PC-9 (cell line): Measurements from ENCODE around the gene OR1L4. TPM values are rescaled to one million over a fixed set of nuclear protein-coding genes. Genes with fewer than 3 reads are reported as not detected.

Source experiments
- BruUV-seq: library from RNA; stranded (reverse); fragments of 400-500 nt; replicated peaks from 2 replicates; lab custom pipeline; 2021; lab: Mats Ljungman, UMichigan
- CTCF ChIA-PET: fragments of 300-600 bp; sonication (Branson Sonifier 250); formaldehyde crosslinking; loops from one replicate; lab custom pipeline; 2022; ENCODE audit warnings: antibody characterized with exemption; lab: Charles Lee
- POLR2A ChIA-PET: fragments of 300-600 bp; sonication (Branson Sonifier 250); formaldehyde crosslinking; loops from one replicate; lab custom pipeline; 2022; ENCODE audit warnings: antibody characterized with exemption; ENCODE audit not compliant: unreplicated experiment; lab: Charles Lee
- DNase-seq, 2 experiments: peaks; one replicate each; pipeline versions ENCODE4 v3.0.0 to v3.0.0-alpha.2; 2015 to 2022; ENCODE audit warnings: mixed read lengths in 1 of 2
- H2AFZ ChIP-seq: fragments of 200-600 bp; sonication (generic); 2 replicates; pipeline ENCODE4 v1.8.1; 2017; ENCODE audit warnings: antibody characterized with exemption
- H3F3A ChIP-seq: fragments of 200-600 bp; sonication (generic); 2 replicates; pipeline ENCODE4 v1.8.1; 2017; ENCODE audit warnings: antibody characterized with exemption, mild to moderate bottlenecking, low read depth; ENCODE audit not compliant: insufficient read depth
- H3K27ac ChIP-seq: fragments of 200-600 bp; sonication (generic); 2 replicates; pipeline ENCODE4 v1.6.1; 2016; ENCODE audit warnings: mixed run types
- H3K27me3 ChIP-seq: fragments of 200-600 bp; sonication (generic); 2 replicates; pipeline ENCODE4 v1.6.1; 2016; ENCODE audit warnings: low read depth, mixed run types; ENCODE audit not compliant: insufficient read depth
- H3K36me3 ChIP-seq: fragments of 200-600 bp; sonication (generic); 2 replicates; pipeline ENCODE4 v1.6.1; 2016; ENCODE audit warnings: low read depth, mixed run types
- H3K4me1 ChIP-seq: fragments of 200-600 bp; sonication (generic); replicated peaks from 2 replicates; pipeline ENCODE4 v1.6.1; 2016; ENCODE audit warnings: mixed run types; ENCODE audit not compliant: insufficient read depth
- H3K4me2 ChIP-seq: fragments of 200-600 bp; sonication (generic); 2 replicates; pipeline ENCODE4 v1.6.1; 2017; ENCODE audit warnings: mixed run types
- H3K4me3 ChIP-seq: fragments of 200-600 bp; sonication (generic); 2 replicates; pipeline ENCODE4 v1.6.1; 2016; ENCODE audit warnings: mixed run types
- H3K79me2 ChIP-seq: fragments of 200-600 bp; sonication (generic); 2 replicates; pipeline ENCODE4 v1.6.1; 2017; ENCODE audit warnings: low read depth, mixed run types
- H3K9me2 ChIP-seq: fragments of 200-600 bp; sonication (generic); 2 replicates; pipeline ENCODE4 v1.8.1; 2017; ENCODE audit warnings: mild to moderate bottlenecking; ENCODE audit not compliant: insufficient read depth
- H3K9me3 ChIP-seq: fragments of 200-600 bp; sonication (generic); 2 replicates; pipeline ENCODE4 v1.8.1; 2016; ENCODE audit warnings: low read depth; ENCODE audit not compliant: insufficient read depth
- H4K20me1 ChIP-seq: fragments of 200-600 bp; sonication (generic); 2 replicates; pipeline ENCODE4 v1.8.1; 2017; ENCODE audit not compliant: insufficient read depth
- CTCF ChIP-seq: fragments of 200-600 bp; sonication (generic); conservative IDR thresholded peaks from 2 replicates; pipeline ENCODE4 v1.6.1; 2017; ENCODE audit warnings: mixed run types, antibody characterized with exemption, mild to moderate bottlenecking, moderate library complexity
- EZH2 ChIP-seq: fragments of 200-600 bp; sonication (generic); IDR thresholded peaks from 2 replicates; pipeline ENCODE4 v1.8.0; 2017; ENCODE audit warnings: antibody characterized with exemption, low read depth
- intact Hi-C: fragments of 100-400 bp; cut with micrococcal nuclease; formaldehyde crosslinking; loops from one replicate; pipeline ENCODE4 v1.10.0; 2022; ENCODE audit not compliant: unreplicated experiment
- total RNA-seq: library from RNA; stranded (reverse); gene quantifications from 2 replicates; pipeline ENCODE4 v1.2.3, GENCODE V29; 2021

The OR1L4 gene
- total RNA-seq, 1 experiment from 2014 or later: not detected

- H3K4me3 ChIP-seq: no peak overlapping the region
- intact Hi-C loops: no loop called here
- no peaks in the 10 kb centered on the region for H3F3A ChIP-seq
- no peaks in the 10 kb centered on the region for H3K36me3 ChIP-seq
- H3K27ac ChIP-seq: no peak overlapping the region
- POLR2A ChIA-PET: no interaction called here
- H3K4me2 ChIP-seq: no peak overlapping the region
- no peaks in the 10 kb centered on the region for H3K4me1 ChIP-seq
- peaks cover 6% of the 10 kb centered on the region; the same call in 1 of the 2 replicates for H3K9me3 ChIP-seq
- no peak overlapping the region for H2AFZ ChIP-seq
- BruUV-seq: no TSS peak
- no peaks in the 10 kb centered on the region for H3K79me2 ChIP-seq
- no peaks in the 10 kb centered on the region for H3K9me2 ChIP-seq
- H3K27me3 ChIP-seq: peaks cover 40% of the 10 kb centered on the region
- CTCF ChIA-PET: no interaction called here
- TF ChIP-seq CTCF (no peak), EZH2 (no peak)
- no peaks in the 10 kb centered on the region for H4K20me1 ChIP-seq
- DNase-seq: no peak
Measured at GRCh38 chr9:122754825-122755224, 31.0 kb downstream of the OR1L4 start.

GRCh38 chr9:122767817-122768216, 44.0 kb downstream of the OR1L4 start:
- intact Hi-C loops: no loop called here
- TF ChIP-seq CTCF (no peak), EZH2 (no peak)
- BruUV-seq: no TSS peak
- Histone ChIP-seq H3K27me3 (no peaks in the 10 kb centered on the region), H4K20me1 (no peaks in the 10 kb centered on the region), H3K36me3 (no peaks in the 10 kb centered on the region), H3F3A (no peaks in the 10 kb centered on the region), H3K27ac (no peak overlapping the region), H3K79me2 (no peaks in the 10 kb centered on the region), H3K4me3 (no peak overlapping the region), H3K9me2 (no peaks in the 10 kb centered on the region), H3K4me1 (no peaks in the 10 kb centered on the region), H3K9me3 (no peaks in the 10 kb centered on the region), H3K4me2 (no peak overlapping the region), H2AFZ (no peak overlapping the region)
- ChIA-PET CTCF (no interaction called here), POLR2A (no interaction called here)
- no peak for DNase-seq

Other genes with a start within 250 kb of the OR1L4 start
- gene OR1J1, start 246.1 kb upstream of the OR1L4 start, total RNA-seq: not detected in 2 replicates
- not detected in 2 replicates for gene OR1J2, start 213.2 kb upstream of the OR1L4 start, total RNA-seq
- not detected in 2 replicates for gene OR1J4, start 204.8 kb upstream of the OR1L4 start, total RNA-seq
- gene OR1N1, start 196.7 kb upstream of the OR1L4 start, total RNA-seq: not detected in 2 replicates
- not detected in 2 replicates for gene OR1N2, start 170.9 kb upstream of the OR1L4 start, total RNA-seq
- gene OR1L8, start 140.6 kb upstream of the OR1L4 start, total RNA-seq: not detected in 2 replicates
- not detected in 2 replicates for gene OR1Q1, start 109.3 kb upstream of the OR1L4 start, total RNA-seq
- gene OR1B1, start 66.4 kb upstream of the OR1L4 start, total RNA-seq: not detected in 2 replicates
- gene OR1L1, start 62.3 kb upstream of the OR1L4 start, total RNA-seq: not detected in 2 replicates
- gene OR1L3, start 48.9 kb upstream of the OR1L4 start, total RNA-seq: not detected in 2 replicates
- gene OR1L6, start 18.3 kb downstream of the OR1L4 start, total RNA-seq: not detected in 2 replicates
- gene OR5C1, start 64.9 kb downstream of the OR1L4 start, total RNA-seq: not detected in 2 replicates
- not detected in 2 replicates for gene OR1K1, start 76.1 kb downstream of the OR1L4 start, total RNA-seq
- 23.2 and 28.9 TPM in 2 replicates for gene PDCL, start 104.6 kb downstream of the OR1L4 start, total RNA-seq
- 58.8 and 59.3 TPM in 2 replicates for gene RC3H2, start 181.4 kb downstream of the OR1L4 start, total RNA-seq
- 7.7 and 8.7 TPM in 2 replicates for gene ZBTB6, start 189.3 kb downstream of the OR1L4 start, total RNA-seq
- 10.2 and 12.2 TPM in 2 replicates for gene ZBTB26, start 207.5 kb downstream of the OR1L4 start, total RNA-seq
- gene RABGAP1, start 217.0 kb downstream of the OR1L4 start, total RNA-seq: 95.8 and 103 TPM in 2 replicates